ENCODE results near the gene KRTAP4-11. TPM values are rescaled to one million over a fixed set of nuclear protein-coding genes. Genes with fewer than 3 reads are reported as not detected.
"Not testable (repeated sequence)": the region's sequence is repeated elsewhere in the genome, so short reads cannot be mapped to it uniquely, and the experiment has no call there.

Gene KRTAP4-11
- total RNA-seq, 1 donor from 2014 or later: not detected

- not testable (repeated sequence) for DNase-seq (ENCODE audit: low spot score)
Observed at GRCh38 chr17:41123991-41124371, 5.8 kb upstream of the KRTAP4-11 start, which contains the start of gene KRTAP4-12. KRTAP4-12 (minus strand) TSS chr17:41124182; CDS start chr17:41124122, 60 bp downstream.

GRCh38 chr17:41123292-41123990, 5.3 kb upstream of the KRTAP4-11 start:
- not testable (repeated sequence) for DNase-seq (ENCODE audit: low spot score)

GRCh38 chr17:41121742-41122141, 3.6 kb upstream of the KRTAP4-11 start:
- no peak for DNase-seq (ENCODE audit: low spot score)

GRCh38 chr17:41119696-41120690, 1.8 kb upstream of the KRTAP4-11 start:
- not testable (repeated sequence) for DNase-seq (ENCODE audit: low spot score)

GRCh38 chr17:41118721-41119120, 548 bp upstream of the KRTAP4-11 start:
- no peak for DNase-seq (ENCODE audit: low spot score)

- no peak for DNase-seq (ENCODE audit: low spot score)
Observed at GRCh38 chr17:41116297-41116696, 1.9 kb downstream of the KRTAP4-11 start.

GRCh38 chr17:41111151-41111885, 6.9 kb downstream of the KRTAP4-11 start:
- no peak for DNase-seq (ENCODE audit: low spot score)

GRCh38 chr17:41108728-41109386, 9.3 kb downstream of the KRTAP4-11 start:
- DNase-seq (ENCODE audit: low spot score): not testable (repeated sequence)

GRCh38 chr17:41107941-41108450, 10.2 kb downstream of the KRTAP4-11 start:
- no peak for DNase-seq (ENCODE audit: low spot score)

GRCh38 chr17:41105347-41105746, 12.8 kb downstream of the KRTAP4-11 start, which contains the start of gene KRTAP4-9:
KRTAP4-9 (plus strand) TSS chr17:41105389; CDS start chr17:41105389, 0 bp downstream.
- not testable (repeated sequence) for DNase-seq (ENCODE audit: low spot score)

GRCh38 chr17:41104386-41105038, 13.7 kb downstream of the KRTAP4-11 start:
- DNase-seq (ENCODE audit: low spot score): not testable (repeated sequence)

- DNase-seq (ENCODE audit: low spot score): no peak
Observed at GRCh38 chr17:41103896-41104295, 14.3 kb downstream of the KRTAP4-11 start.

- no peak for DNase-seq (ENCODE audit: low spot score)
Observed at GRCh38 chr17:41101586-41102259, 16.4 kb downstream of the KRTAP4-11 start, which contains the start of gene KRTAP4-16. KRTAP4-16 (minus strand) TSS chr17:41102209; CDS start chr17:41102209, 0 bp downstream.

GRCh38 chr17:41099682-41100480, 18.3 kb downstream of the KRTAP4-11 start:
- not testable (repeated sequence) for DNase-seq (ENCODE audit: low spot score)

GRCh38 chr17:41098481-41098880, 19.7 kb downstream of the KRTAP4-11 start:
- DNase-seq (ENCODE audit: low spot score): no peak

- DNase-seq (ENCODE audit: low spot score): no peak
Observed at GRCh38 chr17:41098042-41098441, 20.1 kb downstream of the KRTAP4-11 start, which contains the start of gene KRTAP4-8. KRTAP4-8 (minus strand) TSS chr17:41098142; CDS start chr17:41098084, 58 bp downstream.

- no peak for DNase-seq (ENCODE audit: low spot score)
Observed at GRCh38 chr17:41096055-41096454, 22.1 kb downstream of the KRTAP4-11 start.

- DNase-seq (ENCODE audit: low spot score): not testable (repeated sequence)
Observed at GRCh38 chr17:41088760-41089352, 29.3 kb downstream of the KRTAP4-11 start.
